ENCODE data around the gene RANBP3L. TPM values are rescaled to one million over a fixed set of nuclear protein-coding genes. Genes with fewer than 3 reads are reported as not detected.

The RANBP3L gene
- total and polyA plus RNA-seq, 9 donors: 0.16 to 0.60 (median 0.40) TPM

DNA sequence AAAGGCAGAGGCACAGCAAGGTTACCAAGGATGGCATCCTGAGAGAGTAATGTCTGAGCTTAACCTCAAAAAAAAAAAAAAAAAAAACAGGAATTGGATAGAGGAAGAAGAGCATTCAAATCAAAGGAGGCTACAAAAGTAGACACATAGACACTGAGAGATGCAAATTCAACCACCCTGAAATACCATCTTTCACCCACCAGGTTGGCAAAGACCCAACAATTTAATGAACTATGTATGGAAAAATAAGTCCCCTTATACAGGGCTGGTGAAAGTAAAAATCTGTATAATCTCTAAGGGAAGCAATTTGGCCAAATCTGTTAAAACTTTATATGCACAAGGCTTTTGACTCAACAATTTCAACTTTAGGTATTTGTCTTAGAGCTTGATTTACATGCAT is 64.9 kb downstream of the RANBP3L start:
- Histone ChIP-seq H3K4me3 (ENCODE audit: low read length) (no peak overlapping the region), H3K27ac (ENCODE audit: low read length) (no peak overlapping the region), H3K9me3 (replicated peaks; ENCODE audit: control insufficient read depth, low read depth, low read length) (no peaks in the 10 kb centered on the region), H3K4me1 (ENCODE audit: control insufficient read depth, insufficient read depth, low read length) (peaks cover 2% of the 10 kb centered on the region), H3K36me3 (ENCODE audit: control insufficient read depth, insufficient read depth, low read length) (no peaks in the 10 kb centered on the region), H3K27me3 (ENCODE audit: control insufficient read depth, insufficient read depth, low read length) (no peaks in the 10 kb centered on the region)
- DNase-seq: no peak

GRCh38 chr5:36232533-36232932 is 69.2 kb downstream of the RANBP3L start:
- no peak overlapping the region for H3K4me3 ChIP-seq (ENCODE audit: low read length)
- no peaks in the 10 kb centered on the region for H3K27me3 ChIP-seq (ENCODE audit: control insufficient read depth, insufficient read depth, low read length)
- no peaks in the 10 kb centered on the region for H3K36me3 ChIP-seq (ENCODE audit: control insufficient read depth, insufficient read depth, low read length)
- no peaks in the 10 kb centered on the region for H3K9me3 ChIP-seq (replicated peaks; ENCODE audit: control insufficient read depth, low read depth, low read length)
- 85% methylated on average over 3 of the region's 3 CpGs for WGBS (ENCODE audit: insufficient coverage)
- peaks cover 4% of the 10 kb centered on the region for H3K4me1 ChIP-seq (ENCODE audit: control insufficient read depth, insufficient read depth, low read length)
- no peak overlapping the region for H3K27ac ChIP-seq (ENCODE audit: low read length)
- DNase-seq: no peak

- DNase-seq: peak; percentile 20
- Histone ChIP-seq H3K36me3 (ENCODE audit: control insufficient read depth, insufficient read depth, low read length) (peaks cover 4% of the 10 kb centered on the region), H3K4me1 (ENCODE audit: control insufficient read depth, insufficient read depth, low read length) (peaks cover 4% of the 10 kb centered on the region), H3K9me3 (replicated peaks; ENCODE audit: control insufficient read depth, low read depth, low read length) (no peaks in the 10 kb centered on the region), H3K4me3 (ENCODE audit: low read length) (no peak overlapping the region), H3K27ac (ENCODE audit: low read length) (no peak overlapping the region), H3K27me3 (ENCODE audit: control insufficient read depth, insufficient read depth, low read length) (no peaks in the 10 kb centered on the region)
- no CpG with 5 or more reads among the region's 1 CpG for WGBS (ENCODE audit: insufficient coverage)
Measured at GRCh38 chr5:36230151-36230790, 71.4 kb downstream of the RANBP3L start.

- peaks cover 9% of the 10 kb centered on the region for H3K36me3 ChIP-seq (ENCODE audit: control insufficient read depth, insufficient read depth, low read length)
- H3K4me3 ChIP-seq (ENCODE audit: low read length): no peak overlapping the region
- H3K27ac ChIP-seq (ENCODE audit: low read length): no peak overlapping the region
- H3K9me3 ChIP-seq (replicated peaks; ENCODE audit: control insufficient read depth, low read depth, low read length): no peaks in the 10 kb centered on the region
- H3K4me1 ChIP-seq (ENCODE audit: control insufficient read depth, insufficient read depth, low read length): peaks cover 4% of the 10 kb centered on the region
- DNase-seq: no peak
- WGBS (ENCODE audit: insufficient coverage): no CpG with 5 or more reads among the region's 7 CpGs
- H3K27me3 ChIP-seq (ENCODE audit: control insufficient read depth, insufficient read depth, low read length): no peaks in the 10 kb centered on the region
Measured at GRCh38 chr5:36228505-36228904, 73.2 kb downstream of the RANBP3L start.

GRCh38 chr5:36227046-36227445 is 74.7 kb downstream of the RANBP3L start:
- Histone ChIP-seq H3K36me3 (ENCODE audit: control insufficient read depth, insufficient read depth, low read length) (peaks cover 9% of the 10 kb centered on the region), H3K4me3 (ENCODE audit: low read length) (no peak overlapping the region), H3K9me3 (replicated peaks; ENCODE audit: control insufficient read depth, low read depth, low read length) (no peaks in the 10 kb centered on the region), H3K4me1 (ENCODE audit: control insufficient read depth, insufficient read depth, low read length) (peaks cover 4% of the 10 kb centered on the region), H3K27ac (ENCODE audit: low read length) (no peak overlapping the region), H3K27me3 (ENCODE audit: control insufficient read depth, insufficient read depth, low read length) (no peaks in the 10 kb centered on the region)
- DNase-seq: no peak

DNA sequence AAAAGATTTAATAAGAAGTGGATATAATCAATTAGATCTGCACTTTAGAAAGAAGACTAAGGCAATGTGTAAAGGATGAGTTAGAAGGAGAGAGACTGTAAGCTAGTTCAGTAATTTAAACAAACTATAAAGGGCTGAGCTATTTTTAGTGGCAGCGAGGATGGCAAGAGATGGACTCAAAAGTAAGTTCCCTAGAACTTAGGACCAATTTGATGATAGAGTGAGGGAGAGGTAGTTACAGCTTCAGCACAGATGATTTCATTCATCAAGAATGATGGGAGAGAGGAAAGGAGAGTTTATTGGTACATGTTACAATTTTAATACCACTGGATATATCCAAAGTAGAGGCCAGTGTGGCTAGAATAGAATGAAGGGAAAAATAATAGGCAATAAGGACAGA is 79.1 kb downstream of the RANBP3L start:
- WGBS (ENCODE audit: insufficient coverage): no CpG with 5 or more reads among the region's 1 CpG
- H3K4me3 ChIP-seq (ENCODE audit: low read length): no peak overlapping the region

GRCh38 chr5:36217988-36218387 is 83.7 kb downstream of the RANBP3L start:
- Histone ChIP-seq H3K4me3 (ENCODE audit: low read length) (no peak overlapping the region), H3K27ac (ENCODE audit: low read length) (no peak overlapping the region), H3K27me3 (ENCODE audit: control insufficient read depth, insufficient read depth, low read length) (no peaks in the 10 kb centered on the region), H3K9me3 (replicated peaks; ENCODE audit: control insufficient read depth, low read depth, low read length) (no peaks in the 10 kb centered on the region), H3K36me3 (ENCODE audit: control insufficient read depth, insufficient read depth, low read length) (peaks cover 16% of the 10 kb centered on the region), H3K4me1 (ENCODE audit: control insufficient read depth, insufficient read depth, low read length) (no peaks in the 10 kb centered on the region)
- WGBS (ENCODE audit: insufficient coverage): no CpG with 5 or more reads among the region's 1 CpG
- DNase-seq: no peak

More for the DNA sequence above, 79.1 kb downstream of the RANBP3L start:
- H3K27me3 ChIP-seq (ENCODE audit: control insufficient read depth, insufficient read depth, low read length): no peaks in the 10 kb centered on the region
- H3K4me1 ChIP-seq (ENCODE audit: control insufficient read depth, insufficient read depth, low read length): no peaks in the 10 kb centered on the region
- no peak overlapping the region for H3K27ac ChIP-seq (ENCODE audit: low read length)
- no peak for DNase-seq
- no peaks in the 10 kb centered on the region for H3K9me3 ChIP-seq (replicated peaks; ENCODE audit: control insufficient read depth, low read depth, low read length)
- H3K36me3 ChIP-seq (ENCODE audit: control insufficient read depth, insufficient read depth, low read length): peaks cover 20% of the 10 kb centered on the region

DNA sequence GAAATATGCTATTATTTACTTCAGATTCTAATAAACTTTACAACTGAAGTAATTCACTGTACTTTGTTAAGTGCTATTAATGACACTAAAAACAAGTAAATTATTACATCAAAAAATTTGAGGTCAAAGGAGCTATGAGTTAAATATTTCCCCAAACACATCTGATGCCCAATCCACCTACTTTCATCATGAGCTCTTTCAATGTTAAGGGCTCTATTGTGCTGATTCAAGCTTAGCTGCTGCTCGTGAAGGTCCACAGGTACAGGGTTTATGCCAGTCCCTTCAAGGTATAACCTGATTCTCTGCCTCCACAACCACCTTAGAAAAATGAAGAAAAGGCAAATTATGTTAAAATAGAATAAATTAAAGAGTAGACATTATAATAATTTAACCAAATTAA is 84.1 kb downstream of the RANBP3L start:
- no peak for DNase-seq
- H3K9me3 ChIP-seq (replicated peaks; ENCODE audit: control insufficient read depth, low read depth, low read length): no peaks in the 10 kb centered on the region
- peaks cover 19% of the 10 kb centered on the region for H3K36me3 ChIP-seq (ENCODE audit: control insufficient read depth, insufficient read depth, low read length)
- H3K4me1 ChIP-seq (ENCODE audit: control insufficient read depth, insufficient read depth, low read length): no peaks in the 10 kb centered on the region
- no CpG with 5 or more reads among the region's 1 CpG for WGBS (ENCODE audit: insufficient coverage)
- no peak overlapping the region for H3K27ac ChIP-seq (ENCODE audit: low read length)
- H3K27me3 ChIP-seq (ENCODE audit: control insufficient read depth, insufficient read depth, low read length): no peaks in the 10 kb centered on the region
- H3K4me3 ChIP-seq (ENCODE audit: low read length): no peak overlapping the region

- H3K9me3 ChIP-seq (replicated peaks; ENCODE audit: control insufficient read depth, low read depth, low read length): no peaks in the 10 kb centered on the region
- DNase-seq: no peak
- H3K4me3 ChIP-seq (ENCODE audit: low read length): no peak overlapping the region
- H3K27ac ChIP-seq (ENCODE audit: low read length): no peak overlapping the region
- no peaks in the 10 kb centered on the region for H3K27me3 ChIP-seq (ENCODE audit: control insufficient read depth, insufficient read depth, low read length)
- no CpG with 5 or more reads among the region's 2 CpGs for WGBS (ENCODE audit: insufficient coverage)
- no peaks in the 10 kb centered on the region for H3K4me1 ChIP-seq (ENCODE audit: control insufficient read depth, insufficient read depth, low read length)
- H3K36me3 ChIP-seq (ENCODE audit: control insufficient read depth, insufficient read depth, low read length): peaks cover 18% of the 10 kb centered on the region
Measured at GRCh38 chr5:36215910-36216309, 85.8 kb downstream of the RANBP3L start.

- Histone ChIP-seq H3K27me3 (ENCODE audit: control insufficient read depth, insufficient read depth, low read length) (no peaks in the 10 kb centered on the region), H3K9me3 (replicated peaks; ENCODE audit: control insufficient read depth, low read depth, low read length) (no peaks in the 10 kb centered on the region), H3K4me1 (ENCODE audit: control insufficient read depth, insufficient read depth, low read length) (no peaks in the 10 kb centered on the region), H3K36me3 (ENCODE audit: control insufficient read depth, insufficient read depth, low read length) (peaks cover 15% of the 10 kb centered on the region), H3K27ac (ENCODE audit: low read length) (no peak overlapping the region), H3K4me3 (ENCODE audit: low read length) (no peak overlapping the region)
- WGBS (ENCODE audit: insufficient coverage): no CpG with 5 or more reads among the region's 3 CpGs
- no peak for DNase-seq
Measured at GRCh38 chr5:36214436-36214835, 87.3 kb downstream of the RANBP3L start.

DNA sequence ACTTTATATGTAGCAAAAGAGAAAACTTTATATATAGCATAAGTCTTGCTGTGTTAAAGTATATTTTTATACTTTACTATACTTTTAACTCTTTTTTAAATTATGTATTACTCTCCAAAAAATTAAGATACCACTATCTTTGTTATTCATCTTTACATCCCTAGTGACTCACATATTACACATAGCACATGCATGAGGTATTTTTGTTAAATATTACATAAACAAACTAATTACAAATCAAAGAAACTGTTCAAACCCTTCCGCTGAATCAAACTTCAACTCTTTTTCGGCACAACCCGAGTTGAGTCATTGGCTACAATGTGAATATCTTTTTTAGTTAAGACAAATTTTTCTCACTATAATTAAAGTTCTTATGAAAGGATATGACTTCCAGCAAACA is 92.0 kb downstream of the RANBP3L start:
- H3K9me3 ChIP-seq (replicated peaks; ENCODE audit: control insufficient read depth, low read depth, low read length): no peaks in the 10 kb centered on the region
- no CpG with 5 or more reads among the region's 3 CpGs for WGBS (ENCODE audit: insufficient coverage)
- no peak overlapping the region for H3K27ac ChIP-seq (ENCODE audit: low read length)
- H3K4me3 ChIP-seq (ENCODE audit: low read length): no peak overlapping the region
- H3K36me3 ChIP-seq (ENCODE audit: control insufficient read depth, insufficient read depth, low read length): peaks cover 7% of the 10 kb centered on the region
- no peaks in the 10 kb centered on the region for H3K4me1 ChIP-seq (ENCODE audit: control insufficient read depth, insufficient read depth, low read length)
- DNase-seq: no peak
- no peaks in the 10 kb centered on the region for H3K27me3 ChIP-seq (ENCODE audit: control insufficient read depth, insufficient read depth, low read length)

All from muscle of leg (tissue), 11 donors.